Measurements from ENCODE around the gene METAP1. TPM values are rescaled to one million over a fixed set of nuclear protein-coding genes. Genes with fewer than 3 reads are reported as not detected.
"Not testable (repeated sequence)": the region's sequence is repeated elsewhere in the genome, so short reads cannot be mapped to it uniquely, and the experiment has no call there.

Gene METAP1
- total RNA-seq: 26.7 TPM

- peak; percentile 91 to 98 (median 97) for DNase-seq (ENCODE audit: low read depth in 2 of 3, low spot score in 2 of 3)
Observed at GRCh38 chr4:98995183-98996055, at the start of gene METAP1. METAP1 (plus strand) TSS chr4:98995721; CDS start chr4:98995754, 33 bp downstream.

GRCh38 chr4:98946359-98946758, 49.2 kb upstream of the METAP1 start:
- no peak for DNase-seq (ENCODE audit: low read depth in 2 of 3, low spot score in 2 of 3)

GRCh38 chr4:98950925-98951324, 44.6 kb upstream of the METAP1 start:
- DNase-seq (ENCODE audit: low read depth in 2 of 3, low spot score in 2 of 3): no peak

- DNase-seq (ENCODE audit: low read depth in 2 of 3, low spot score in 2 of 3): no peak
Observed at GRCh38 chr4:98951710-98952109, 43.8 kb upstream of the METAP1 start.

GRCh38 chr4:98955229-98955628, 40.3 kb upstream of the METAP1 start:
- no peak for DNase-seq (ENCODE audit: low read depth in 2 of 3, low spot score in 2 of 3)

- DNase-seq (ENCODE audit: low read depth in 2 of 3, low spot score in 2 of 3): no peak
Observed at GRCh38 chr4:98958065-98958464, 37.5 kb upstream of the METAP1 start.

GRCh38 chr4:98959411-98959810, 36.1 kb upstream of the METAP1 start:
- DNase-seq (ENCODE audit: low read depth in 2 of 3, low spot score in 2 of 3): no peak

- DNase-seq (ENCODE audit: low read depth in 2 of 3, low spot score in 2 of 3): no peak
Observed at GRCh38 chr4:98961770-98962169, 33.8 kb upstream of the METAP1 start.

- DNase-seq (ENCODE audit: low read depth in 2 of 3, low spot score in 2 of 3): no peak
Observed at GRCh38 chr4:98963538-98964433, 31.7 kb upstream of the METAP1 start.

- DNase-seq (ENCODE audit: low read depth in 2 of 3, low spot score in 2 of 3): no peak
Observed at GRCh38 chr4:98966926-98967325, 28.6 kb upstream of the METAP1 start.

- DNase-seq (ENCODE audit: low read depth in 2 of 3, low spot score in 2 of 3): no peak
Observed at GRCh38 chr4:98967786-98968329, 27.7 kb upstream of the METAP1 start.

- DNase-seq (ENCODE audit: low read depth in 2 of 3, low spot score in 2 of 3): no peak
Observed at GRCh38 chr4:98969878-98970785, 25.4 kb upstream of the METAP1 start.

GRCh38 chr4:98976716-98977115, 18.8 kb upstream of the METAP1 start:
- DNase-seq (ENCODE audit: low read depth in 2 of 3, low spot score in 2 of 3): no peak

GRCh38 chr4:98977557-98977956, 18.0 kb upstream of the METAP1 start:
- no peak for DNase-seq (ENCODE audit: low read depth in 2 of 3, low spot score in 2 of 3)

GRCh38 chr4:98987720-98988119, 7.8 kb upstream of the METAP1 start:
- no peak for DNase-seq (ENCODE audit: low read depth in 2 of 3, low spot score in 2 of 3)

- not testable (repeated sequence) for DNase-seq (ENCODE audit: low read depth in 2 of 3, low spot score in 2 of 3)
Observed at GRCh38 chr4:98992835-98993234, 2.7 kb upstream of the METAP1 start.

- no peak for DNase-seq (ENCODE audit: low read depth in 2 of 3, low spot score in 2 of 3)
Observed at GRCh38 chr4:98993419-98994071, 2.0 kb upstream of the METAP1 start.

- DNase-seq (ENCODE audit: low read depth in 2 of 3, low spot score in 2 of 3): no peak
Observed at GRCh38 chr4:98994474-98995182, 893 bp upstream of the METAP1 start.

Data from hematopoietic multipotent progenitor cell (in vitro differentiated cells).